Neural cell (in vitro differentiated cells): ENCODE data around the gene SNCAIP.

Experiments used
- CTCF ChIP-seq: fragments of 450-650 bp; IDR thresholded peaks from 2 replicates; pipeline ENCODE4 v1.5.1; 2014; ENCODE audit warnings: antibody characterized with exemption, mild to moderate bottlenecking, moderate library complexity; ENCODE audit not compliant: poor library complexity, severe bottlenecking
- EP300 ChIP-seq: fragments of 450-650 bp; conservative IDR thresholded peaks from 2 replicates; pipeline ENCODE4 v1.6.1; 2014; ENCODE audit warnings: antibody characterized with exemption, mild to moderate bottlenecking, moderate library complexity; ENCODE audit not compliant: poor library complexity, severe bottlenecking
- POLR2AphosphoS5 ChIP-seq: IDR thresholded peaks from 2 replicates; pipeline ENCODE4 v1.6.1; 2012
- SMC3 ChIP-seq: fragments of 450-650 bp; conservative IDR thresholded peaks from 2 replicates; pipeline ENCODE4 v1.6.1; 2014; ENCODE audit warnings: antibody characterized with exemption, mild to moderate bottlenecking, moderate library complexity; ENCODE audit not compliant: poor library complexity
- TAF1 ChIP-seq: IDR thresholded peaks from 2 replicates; pipeline ENCODE4 v1.6.1; 2012; ENCODE audit warnings: low read depth
- TF ChIP-seq, protein P1 (sequence below): IDR thresholded peaks from 2 replicates; pipeline ENCODE4 v1.6.1; 2012; ENCODE audit warnings: borderline replicate concordance

DNA sequence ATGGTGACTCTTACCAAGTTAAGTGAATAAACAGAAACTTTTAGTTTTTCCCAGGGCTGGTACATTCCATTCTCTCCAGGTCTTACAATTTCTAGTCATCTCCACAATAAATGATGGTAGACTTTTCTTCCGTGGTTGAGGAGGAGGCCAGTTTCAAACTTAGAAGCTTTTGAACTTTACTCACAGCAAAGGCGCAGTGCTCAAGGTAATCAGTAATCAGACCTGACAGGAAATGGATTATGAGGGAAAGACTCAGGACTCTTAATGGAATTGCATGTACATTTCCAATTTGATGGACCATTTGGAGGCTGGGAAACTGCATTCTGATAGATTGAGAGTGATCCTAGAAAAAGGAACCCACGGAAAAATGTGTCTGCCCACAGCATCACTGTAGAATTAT is 93.7 kb downstream of the SNCAIP start:
- TF ChIP-seq CTCF (no peak), TAF1 (no peak), POLR2AphosphoS5 (no peak), EP300 (no peak), SMC3 (no peak)
- TF ChIP-seq, protein P1, sequence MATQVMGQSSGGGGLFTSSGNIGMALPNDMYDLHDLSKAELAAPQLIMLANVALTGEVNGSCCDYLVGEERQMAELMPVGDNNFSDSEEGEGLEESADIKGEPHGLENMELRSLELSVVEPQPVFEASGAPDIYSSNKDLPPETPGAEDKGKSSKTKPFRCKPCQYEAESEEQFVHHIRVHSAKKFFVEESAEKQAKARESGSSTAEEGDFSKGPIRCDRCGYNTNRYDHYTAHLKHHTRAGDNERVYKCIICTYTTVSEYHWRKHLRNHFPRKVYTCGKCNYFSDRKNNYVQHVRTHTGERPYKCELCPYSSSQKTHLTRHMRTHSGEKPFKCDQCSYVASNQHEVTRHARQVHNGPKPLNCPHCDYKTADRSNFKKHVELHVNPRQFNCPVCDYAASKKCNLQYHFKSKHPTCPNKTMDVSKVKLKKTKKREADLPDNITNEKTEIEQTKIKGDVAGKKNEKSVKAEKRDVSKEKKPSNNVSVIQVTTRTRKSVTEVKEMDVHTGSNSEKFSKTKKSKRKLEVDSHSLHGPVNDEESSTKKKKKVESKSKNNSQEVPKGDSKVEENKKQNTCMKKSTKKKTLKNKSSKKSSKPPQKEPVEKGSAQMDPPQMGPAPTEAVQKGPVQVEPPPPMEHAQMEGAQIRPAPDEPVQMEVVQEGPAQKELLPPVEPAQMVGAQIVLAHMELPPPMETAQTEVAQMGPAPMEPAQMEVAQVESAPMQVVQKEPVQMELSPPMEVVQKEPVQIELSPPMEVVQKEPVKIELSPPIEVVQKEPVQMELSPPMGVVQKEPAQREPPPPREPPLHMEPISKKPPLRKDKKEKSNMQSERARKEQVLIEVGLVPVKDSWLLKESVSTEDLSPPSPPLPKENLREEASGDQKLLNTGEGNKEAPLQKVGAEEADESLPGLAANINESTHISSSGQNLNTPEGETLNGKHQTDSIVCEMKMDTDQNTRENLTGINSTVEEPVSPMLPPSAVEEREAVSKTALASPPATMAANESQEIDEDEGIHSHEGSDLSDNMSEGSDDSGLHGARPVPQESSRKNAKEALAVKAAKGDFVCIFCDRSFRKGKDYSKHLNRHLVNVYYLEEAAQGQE, result no peak
